CD4-positive, alpha-beta T cell (primary cell): ENCODE measurements around the gene NATD1. TPM values are rescaled to one million over a fixed set of nuclear protein-coding genes. Genes with fewer than 3 reads are reported as not detected.

Source experiments
- ATAC-seq: fragments of 200-7000 bp; cut with Tn5 transposase; one replicate; pipeline ENCODE4 v1.10.0; 2022; ENCODE audit warnings: mild to moderate bottlenecking; ENCODE audit not compliant: poor library complexity
- CTCF ChIA-PET: fragments of 350-600 bp; sonication (Branson Sonifier 250); formaldehyde crosslinking; loops from one replicate; lab custom pipeline; 2021; ENCODE audit warnings: antibody characterized with exemption, inconsistent platforms; lab: Charles Lee
- POLR2A ChIA-PET: fragments of 350-600 bp; sonication (Branson Sonifier 250); formaldehyde crosslinking; loops from one replicate; lab custom pipeline; 2021; ENCODE audit warnings: antibody characterized with exemption, inconsistent platforms; lab: Charles Lee
- DNase-seq, 14 experiments: peaks; one replicate each; pipeline ENCODE4 v3.0.0-alpha.2; 2013 to 2020; ENCODE audit warnings: mixed read lengths in 2 of 14
- H3K27ac ChIP-seq, 2 donors: one replicate each; pipeline versions ENCODE4 v1.5.1 to v1.7.0; 2013; ENCODE audit warnings: low read length in 2 of 2, low read depth in 1 of 2, mild to moderate bottlenecking in 1 of 2
- H3K27me3 ChIP-seq, 2 experiments: 1 replicate in 1 of 2; 2 replicates in 1 of 2; pipeline versions ENCODE4 v1.6.1 to v1.7.0; 2013; ENCODE audit warnings: low read length in 2 of 2, control low read depth in 1 of 2, mild to moderate bottlenecking in 1 of 2, moderate library complexity in 1 of 2; ENCODE audit not compliant: insufficient read depth in 2 of 2, control insufficient read depth in 1 of 2
- H3K36me3 ChIP-seq: one replicate; pipeline ENCODE4 v1.6.1; 2013; ENCODE audit warnings: low read length, control low read depth; ENCODE audit not compliant: insufficient read depth
- H3K4me1 ChIP-seq: one replicate; pipeline ENCODE4 v1.6.1; 2013; ENCODE audit warnings: low read length, control low read depth; ENCODE audit not compliant: insufficient read depth
- H3K4me3 ChIP-seq: one replicate; pipeline ENCODE4 v1.5.1; 2013; ENCODE audit warnings: mild to moderate bottlenecking, low read length, moderate library complexity
- H3K9me3 ChIP-seq, 2 experiments: 1 replicate in 1 of 2; 2 replicates in 1 of 2; pipeline versions ENCODE4 v1.6.1 to v1.7.0; 2013; ENCODE audit warnings: low read length in 2 of 2, mild to moderate bottlenecking in 2 of 2, control low read depth in 1 of 2, moderate library complexity in 1 of 2; ENCODE audit not compliant: control insufficient read depth in 1 of 2, insufficient read depth in 1 of 2
- H3K27ac Mint-ChIP-seq: one replicate; pipeline ENCODE4 v1.8.0; 2020; ENCODE audit warnings: mixed read lengths
- H3K27me3 Mint-ChIP-seq: one replicate; pipeline ENCODE4 v1.8.0; 2021; ENCODE audit warnings: mixed read lengths
- H3K36me3 Mint-ChIP-seq: one replicate; pipeline ENCODE4 v1.8.0; 2021; ENCODE audit warnings: low read depth, mixed read lengths
- H3K4me1 Mint-ChIP-seq: one replicate; pipeline ENCODE4 v1.8.0; 2021; ENCODE audit warnings: low read depth, mixed read lengths
- H3K4me3 Mint-ChIP-seq: one replicate; pipeline ENCODE4 v1.8.0; 2020; ENCODE audit warnings: mild to moderate bottlenecking, mixed read lengths
- H3K9me3 Mint-ChIP-seq: one replicate; pipeline ENCODE4 v1.8.0; 2020; ENCODE audit warnings: mixed read lengths
- CTCF ChIP-seq: fragments of 200-600 bp; IDR thresholded peaks from one replicate; pipeline ENCODE4 v1.8.0; 2022; ENCODE audit warnings: antibody characterized with exemption, mild to moderate bottlenecking
- intact Hi-C, 2 experiments: fragments of 100-400 bp; cut with DNase I in 1 of 2; cut with micrococcal nuclease in 1 of 2; formaldehyde crosslinking; loops; one replicate each; pipeline versions ENCODE4 v1.15.1 to v1.9.0; 2023 to 2025; cut with DNase I, micrococcal nuclease
- total RNA-seq, 174 experiments: library from RNA in 2 of 174; stranded (reverse) in 2 of 174; gene quantifications; one replicate each; pipeline ENCODE4 v1.2.3 and lab custom pipeline; 2021 to 2026

Gene NATD1
- total RNA-seq, 2 experiments from 2014 or later: 5.9 to 6.1 TPM

DNA sequence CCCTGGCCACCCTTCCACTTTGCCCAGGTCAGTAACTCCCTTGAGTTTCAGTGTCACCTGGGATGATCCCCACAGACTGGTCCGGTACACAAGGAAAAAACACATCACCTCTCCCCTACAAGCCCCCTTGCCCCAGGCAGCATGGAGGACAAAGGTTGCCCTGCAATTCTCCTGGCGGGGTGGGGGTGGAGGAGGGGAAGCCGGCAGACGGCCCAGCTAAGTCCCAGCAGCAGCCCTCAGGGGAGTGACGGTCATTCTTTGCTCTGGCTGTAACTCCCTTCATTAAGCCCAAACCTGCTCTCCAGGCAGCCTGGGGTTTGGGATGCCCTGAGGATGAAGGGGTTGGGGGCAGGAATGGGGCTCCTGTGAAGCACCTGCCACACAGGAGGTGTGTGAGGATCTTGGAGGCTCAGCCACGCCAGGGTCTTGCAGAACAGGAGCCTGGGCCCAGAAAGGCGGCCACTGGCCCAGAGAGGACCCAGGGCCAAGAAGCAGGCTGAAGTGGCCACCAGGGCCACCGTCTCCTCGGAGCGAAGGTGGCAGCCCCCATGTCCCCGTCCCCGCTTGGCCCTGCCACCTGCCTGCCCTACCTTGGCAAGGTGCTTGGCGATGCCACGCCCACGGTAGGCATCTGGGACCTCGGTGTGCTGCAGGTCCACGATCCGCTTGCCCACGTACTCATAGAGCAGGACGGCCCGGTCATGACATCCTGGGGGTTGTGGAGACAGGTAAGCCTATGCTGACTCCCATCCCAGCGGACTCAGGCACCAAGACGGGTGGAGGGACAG is 9.5 kb downstream of the NATD1 start:
- intact Hi-C loops: no loop called here
- H3K4me3 ChIP-seq: no peak overlapping the region
- ChIA-PET CTCF (no interaction called here), POLR2A (no interaction called here)
- DNase-seq: no peak
- no peaks in the 10 kb centered on the region for H3K36me3 Mint-ChIP-seq
- peaks cover 2% of the 10 kb centered on the region for H3K36me3 ChIP-seq
- H3K4me1 ChIP-seq: peaks cover 3% of the 10 kb centered on the region
- TF ChIP-seq CTCF: no peak
- no peak overlapping the region for H3K27ac Mint-ChIP-seq
- H3K9me3 Mint-ChIP-seq: no peaks in the 10 kb centered on the region
- no peak overlapping the region for H3K4me3 Mint-ChIP-seq
- no peaks in the 10 kb centered on the region for H3K9me3 ChIP-seq
- no peaks in the 10 kb centered on the region for H3K4me1 Mint-ChIP-seq
- ATAC-seq: no peak
- no peaks in the 10 kb centered on the region for H3K27me3 Mint-ChIP-seq
- H3K27me3 ChIP-seq: no peaks in the 10 kb centered on the region
- H3K27ac ChIP-seq: no peak overlapping the region

GRCh38 chr17:21242780-21243515 is 10.3 kb downstream of the NATD1 start:
- Histone ChIP-seq H3K4me1 (peaks cover 3% of the 10 kb centered on the region), H3K9me3 (no peaks in the 10 kb centered on the region), H3K27ac (no peak overlapping the region), H3K36me3 (peaks cover 2% of the 10 kb centered on the region), H3K4me3 (no peak overlapping the region), H3K27me3 (no peaks in the 10 kb centered on the region)
- Mint-ChIP-seq H3K36me3 (no peaks in the 10 kb centered on the region), H3K27ac (no peak overlapping the region), H3K4me1 (no peaks in the 10 kb centered on the region), H3K9me3 (no peaks in the 10 kb centered on the region), H3K4me3 (no peak overlapping the region), H3K27me3 (no peaks in the 10 kb centered on the region)
- POLR2A ChIA-PET: no interaction called here
- DNase-seq (no peak), ATAC-seq (no peak)
- CTCF ChIA-PET: no interaction called here
- intact Hi-C loops: no loop called here
- TF ChIP-seq CTCF: no peak

DNA sequence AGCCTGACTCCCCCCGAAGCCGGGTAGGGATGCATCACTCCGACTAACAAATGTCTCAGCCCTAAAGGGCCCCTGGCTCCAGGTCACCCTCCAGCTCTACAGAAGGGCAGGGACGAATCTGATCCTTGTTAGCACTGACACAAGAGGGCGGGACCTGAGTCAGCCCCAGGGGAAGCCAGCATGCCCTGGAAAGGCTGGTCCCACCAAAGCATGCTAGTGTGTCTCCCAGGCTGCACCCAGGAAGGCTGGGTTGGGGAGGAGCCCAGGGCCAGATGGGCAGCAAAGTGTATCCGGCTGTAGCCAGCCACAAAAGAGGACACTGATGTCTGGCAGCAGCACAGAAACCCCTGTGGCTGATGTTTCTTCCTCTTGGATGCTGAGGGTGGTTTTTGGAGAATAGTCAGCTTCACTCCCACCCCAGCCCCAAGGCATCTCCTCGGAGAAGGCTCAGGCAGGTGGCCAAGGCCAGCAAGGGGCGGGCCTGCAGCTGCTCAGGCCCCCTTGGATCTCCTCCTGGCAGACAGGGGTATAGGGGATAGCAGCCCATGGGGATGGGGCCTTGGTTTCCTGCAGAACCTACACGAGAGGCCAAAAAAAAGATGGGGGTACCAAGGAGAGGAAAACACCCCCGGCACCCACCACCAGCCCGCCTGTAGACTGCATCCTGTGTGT is 11.0 kb downstream of the NATD1 start:
- no peak for ATAC-seq
- Mint-ChIP-seq H3K4me1 (no peaks in the 10 kb centered on the region), H3K36me3 (no peaks in the 10 kb centered on the region), H3K27ac (no peak overlapping the region), H3K4me3 (no peak overlapping the region), H3K9me3 (no peaks in the 10 kb centered on the region), H3K27me3 (no peaks in the 10 kb centered on the region)
- Histone ChIP-seq H3K4me1 (peaks cover 3% of the 10 kb centered on the region), H3K9me3 (no peaks in the 10 kb centered on the region), H3K36me3 (peaks cover 2% of the 10 kb centered on the region), H3K27me3 (no peaks in the 10 kb centered on the region), H3K4me3 (no peak overlapping the region), H3K27ac (no peak overlapping the region)
- DNase-seq: no peak
- ChIA-PET POLR2A (no interaction called here), CTCF (no interaction called here)
- TF ChIP-seq CTCF: no peak
- intact Hi-C loops: no loop called here
